HUES48 (cell line): ENCODE results near the gene GAK.

Experiments used
- H3K27ac ChIP-seq: one replicate; pipeline ENCODE4 v1.7.0; 2013; ENCODE audit warnings: low read depth, low read length, inconsistent platforms
- H3K27me3 ChIP-seq: 2 replicates; pipeline ENCODE4 v1.6.1; 2013; ENCODE audit warnings: mild to moderate bottlenecking, low read length; ENCODE audit not compliant: control insufficient read depth, insufficient read depth
- H3K36me3 ChIP-seq: 2 replicates; pipeline ENCODE4 v1.6.1; 2013; ENCODE audit warnings: low read length; ENCODE audit not compliant: control insufficient read depth, insufficient read depth
- H3K4me1 ChIP-seq: 2 replicates; pipeline ENCODE4 v1.6.1; 2013; ENCODE audit warnings: mild to moderate bottlenecking, low read length; ENCODE audit not compliant: control insufficient read depth, insufficient read depth
- H3K4me3 ChIP-seq: 2 replicates; pipeline ENCODE4 v1.5.1; 2013; ENCODE audit warnings: mild to moderate bottlenecking, low read depth, low read length
- H3K9ac ChIP-seq: 2 replicates; pipeline ENCODE4 v1.6.1; 2013; ENCODE audit warnings: mild to moderate bottlenecking, low read depth, low read length, moderate library complexity
- H3K9me3 ChIP-seq: 2 replicates; pipeline ENCODE4 v1.6.1; 2013; ENCODE audit warnings: low read length; ENCODE audit not compliant: control insufficient read depth, insufficient read depth

The GAK gene

GRCh38 chr4:871484-871883 is 60.6 kb downstream of the GAK start:
- no peaks in the 10 kb centered on the region for H3K9me3 ChIP-seq
- no peak overlapping the region for H3K27ac ChIP-seq
- no peak overlapping the region for H3K9ac ChIP-seq
- no peaks in the 10 kb centered on the region for H3K4me1 ChIP-seq
- H3K36me3 ChIP-seq: peaks cover 57% of the 10 kb centered on the region
- H3K4me3 ChIP-seq: no peak overlapping the region
- H3K27me3 ChIP-seq: no peaks in the 10 kb centered on the region

DNA sequence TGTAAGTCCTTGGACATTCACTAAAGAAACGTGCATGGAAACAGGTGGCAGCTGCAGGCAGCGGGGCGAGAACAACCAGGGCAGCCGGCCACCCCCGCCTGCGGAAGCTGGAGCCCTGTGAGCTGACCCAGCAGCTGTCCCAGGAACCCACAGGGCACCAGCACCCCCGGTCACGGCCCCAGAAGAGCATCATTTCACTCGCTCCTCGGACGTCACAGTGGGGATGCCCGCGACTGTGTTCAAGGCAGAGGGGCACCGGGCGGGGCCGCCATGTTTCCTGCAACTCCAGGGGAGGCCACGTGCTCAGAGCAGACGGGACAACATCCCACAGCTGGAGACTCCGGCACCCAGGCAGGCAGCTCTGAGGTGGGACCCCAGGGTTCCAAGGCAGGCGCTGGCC is 61.2 kb downstream of the GAK start:
- Histone ChIP-seq H3K36me3 (peaks cover 56% of the 10 kb centered on the region), H3K4me1 (no peaks in the 10 kb centered on the region), H3K27ac (no peak overlapping the region), H3K9me3 (no peaks in the 10 kb centered on the region), H3K27me3 (no peaks in the 10 kb centered on the region), H3K9ac (no peak overlapping the region), H3K4me3 (no peak overlapping the region)

- Histone ChIP-seq H3K36me3 (peaks cover 58% of the 10 kb centered on the region), H3K9ac (no peak overlapping the region), H3K9me3 (no peaks in the 10 kb centered on the region), H3K27ac (no peak overlapping the region), H3K4me1 (no peaks in the 10 kb centered on the region), H3K4me3 (no peak overlapping the region), H3K27me3 (no peaks in the 10 kb centered on the region)
Measured at GRCh38 chr4:869776-870175, 62.3 kb downstream of the GAK start.

GRCh38 chr4:868421-868820 is 63.7 kb downstream of the GAK start:
- Histone ChIP-seq H3K4me1 (no peaks in the 10 kb centered on the region), H3K9me3 (no peaks in the 10 kb centered on the region), H3K9ac (no peak overlapping the region), H3K4me3 (no peak overlapping the region), H3K27ac (no peak overlapping the region), H3K27me3 (no peaks in the 10 kb centered on the region), H3K36me3 (peaks cover 54% of the 10 kb centered on the region)

GRCh38 chr4:867526-868250 is 64.4 kb downstream of the GAK start:
- Histone ChIP-seq H3K9me3 (no peaks in the 10 kb centered on the region), H3K27ac (no peak overlapping the region), H3K36me3 (peaks cover 58% of the 10 kb centered on the region), H3K4me3 (no peak overlapping the region), H3K27me3 (no peaks in the 10 kb centered on the region), H3K4me1 (no peaks in the 10 kb centered on the region), H3K9ac (no peak overlapping the region)

DNA sequence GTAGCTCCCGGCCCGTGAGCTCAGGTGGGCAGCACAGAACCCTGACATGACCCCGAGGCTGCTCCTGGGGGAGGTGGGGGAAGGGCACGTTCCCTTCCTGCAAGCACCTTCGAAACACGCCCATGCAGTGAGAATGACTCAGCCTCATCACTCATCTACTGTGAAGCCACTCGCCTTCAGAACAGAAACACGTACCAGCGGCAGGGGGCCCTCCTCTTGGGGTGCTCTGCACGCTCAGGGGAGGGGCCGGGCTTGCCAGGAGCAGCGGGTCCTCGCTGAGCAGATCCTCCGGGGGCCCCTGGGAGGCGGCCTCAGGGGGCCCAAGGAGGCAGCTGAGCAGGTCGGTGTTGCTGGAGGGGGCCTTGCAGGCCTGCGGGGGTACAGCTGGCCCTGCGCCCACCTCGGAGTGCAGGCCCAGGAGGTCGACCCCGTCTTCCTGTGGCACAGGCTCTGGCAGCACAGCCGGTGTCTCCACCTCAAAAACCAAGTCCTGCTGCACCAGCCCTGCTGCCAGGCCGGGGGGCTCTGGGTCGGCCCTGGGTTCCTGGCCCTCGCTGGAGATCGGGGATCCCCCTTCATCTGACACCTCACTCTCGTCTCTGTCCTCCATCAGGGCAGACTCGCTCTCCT is 65.2 kb downstream of the GAK start:
- H3K27ac ChIP-seq: no peak overlapping the region
- no peaks in the 10 kb centered on the region for H3K4me1 ChIP-seq
- peaks cover 61% of the 10 kb centered on the region for H3K36me3 ChIP-seq
- H3K27me3 ChIP-seq: no peaks in the 10 kb centered on the region
- no peak overlapping the region for H3K4me3 ChIP-seq
- H3K9me3 ChIP-seq: no peaks in the 10 kb centered on the region
- no peak overlapping the region for H3K9ac ChIP-seq

DNA sequence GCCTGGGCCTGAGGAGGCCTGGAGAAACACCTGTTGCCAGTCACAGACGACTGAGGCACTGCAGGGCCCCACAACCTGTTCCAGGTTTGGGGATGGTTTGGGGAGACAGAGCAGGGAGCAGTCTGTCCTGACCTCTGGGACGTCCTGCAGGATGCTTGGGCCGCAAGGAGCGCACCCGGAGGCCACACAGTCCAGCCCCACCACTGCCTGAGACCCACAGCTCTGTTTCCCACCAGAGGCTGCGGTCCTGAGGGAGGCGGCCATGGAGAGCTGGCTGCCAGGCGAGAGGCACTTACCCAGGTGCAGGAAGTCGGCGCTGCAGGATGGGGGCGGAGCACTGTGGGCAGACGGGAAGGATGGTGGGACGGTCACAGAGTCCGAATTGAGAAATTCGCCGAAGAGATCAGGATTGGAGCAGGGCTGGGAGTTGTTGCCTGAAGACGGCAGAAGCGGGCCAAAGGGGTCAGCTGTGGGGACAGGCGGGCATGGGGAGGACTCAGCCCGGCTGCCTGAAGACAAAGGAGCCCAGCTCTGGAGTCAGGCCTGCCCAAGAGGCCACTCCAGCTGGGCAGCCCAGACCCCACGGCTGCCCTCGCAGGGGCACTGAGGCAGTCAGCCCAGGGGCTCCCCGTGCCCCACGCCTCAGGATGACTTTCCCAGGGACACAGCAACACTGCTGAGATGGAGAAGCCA is 65.9 kb downstream of the GAK start:
- no peak overlapping the region for H3K4me3 ChIP-seq
- H3K27me3 ChIP-seq: no peaks in the 10 kb centered on the region
- H3K27ac ChIP-seq: no peak overlapping the region
- H3K9me3 ChIP-seq: no peaks in the 10 kb centered on the region
- no peak overlapping the region for H3K9ac ChIP-seq
- H3K4me1 ChIP-seq: no peaks in the 10 kb centered on the region
- peaks cover 66% of the 10 kb centered on the region for H3K36me3 ChIP-seq

DNA sequence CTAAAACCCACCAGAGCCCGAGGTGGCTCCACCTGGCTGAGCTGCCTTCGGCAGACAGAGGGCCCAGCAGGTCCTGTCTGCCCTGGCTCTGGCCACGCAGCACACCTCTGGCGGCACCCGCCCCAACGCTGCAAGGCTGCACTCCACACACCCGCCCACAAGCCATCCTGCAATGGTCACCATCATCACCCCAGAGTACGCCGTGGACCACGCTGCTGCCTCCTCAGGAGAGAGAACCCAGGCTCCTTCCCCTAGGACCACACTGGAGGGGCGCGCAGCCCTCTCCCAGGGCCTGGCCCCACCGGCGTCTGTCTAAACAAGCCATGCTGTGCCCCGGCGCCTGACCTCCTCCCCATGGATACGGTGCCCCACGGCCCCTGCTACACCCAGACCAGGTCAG is 66.5 kb downstream of the GAK start:
- no peaks in the 10 kb centered on the region for H3K9me3 ChIP-seq
- H3K4me1 ChIP-seq: no peaks in the 10 kb centered on the region
- H3K36me3 ChIP-seq: peaks cover 71% of the 10 kb centered on the region
- H3K27me3 ChIP-seq: no peaks in the 10 kb centered on the region
- H3K27ac ChIP-seq: no peak overlapping the region
- H3K9ac ChIP-seq: no peak overlapping the region
- H3K4me3 ChIP-seq: no peak overlapping the region

DNA sequence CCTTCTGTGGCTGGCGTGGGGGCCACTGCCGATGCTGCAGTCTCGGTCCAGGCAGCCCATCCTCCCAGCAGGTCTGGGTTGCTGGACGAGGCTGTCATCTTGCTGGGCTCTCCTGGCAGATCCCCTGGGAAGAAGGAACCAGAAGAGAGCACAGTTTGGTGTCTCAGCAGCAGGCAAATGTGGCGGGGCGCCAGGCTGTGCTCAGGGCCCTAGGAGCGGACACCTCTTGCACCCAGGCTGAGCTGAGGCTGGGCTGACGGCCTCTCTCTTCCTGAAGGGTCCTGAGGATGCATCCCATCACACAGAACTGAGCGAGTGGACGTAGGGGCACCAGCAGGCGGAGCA is 67.0 kb downstream of the GAK start:
- Histone ChIP-seq H3K27me3 (no peaks in the 10 kb centered on the region), H3K27ac (no peak overlapping the region), H3K36me3 (peaks cover 70% of the 10 kb centered on the region), H3K4me1 (no peaks in the 10 kb centered on the region), H3K4me3 (no peak overlapping the region), H3K9ac (no peak overlapping the region), H3K9me3 (no peaks in the 10 kb centered on the region)

GRCh38 chr4:864456-865120 is 67.5 kb downstream of the GAK start:
- no peak overlapping the region for H3K9ac ChIP-seq
- no peaks in the 10 kb centered on the region for H3K27me3 ChIP-seq
- no peak overlapping the region for H3K4me3 ChIP-seq
- no peaks in the 10 kb centered on the region for H3K4me1 ChIP-seq
- peaks cover 70% of the 10 kb centered on the region for H3K36me3 ChIP-seq
- no peaks in the 10 kb centered on the region for H3K9me3 ChIP-seq
- no peak overlapping the region for H3K27ac ChIP-seq

- Histone ChIP-seq H3K27me3 (no peaks in the 10 kb centered on the region), H3K36me3 (peaks cover 77% of the 10 kb centered on the region), H3K9ac (no peak overlapping the region), H3K9me3 (no peaks in the 10 kb centered on the region), H3K27ac (no peak overlapping the region), H3K4me3 (no peak overlapping the region), H3K4me1 (no peaks in the 10 kb centered on the region)
Measured at GRCh38 chr4:860561-860960, 71.6 kb downstream of the GAK start.
